Measurements from ENCODE around the gene IQSEC2. TPM values are rescaled to one million over a fixed set of nuclear protein-coding genes. Genes with fewer than 3 reads are reported as not detected.

The IQSEC2 gene
- total RNA-seq, 6 experiments from 2014 or later, result 1.9 to 2.8 (median 2.2) TPM

GRCh38 chrX:53323196-53323595 lies 41.8 kb upstream of the IQSEC2 start:
- Histone ChIP-seq H3K36me3 (no peaks in the 10 kb centered on the region), H3K27me3 (peaks cover 0 to 6% of the 10 kb centered on the region in 2 donors), H3K4me3 (no peak overlapping the region), H3K4me1 (peaks cover 0 to 4% (median 0%) of the 10 kb centered on the region in 4 donors), H3K9me3 (no peaks in the 10 kb centered on the region), H3K27ac (no peak overlapping the region)
- intact Hi-C loops (cut with DNase I), result no loop called here
- DNase-seq, result no peak
- WGBS (ENCODE audit: insufficient coverage, low coverage, low lambda C conversion rate, missing lambda C conversion rate), result 23% methylated on average over 5 of the region's 5 CpGs
- no peak for TF ChIP-seq POLR2A (IDR thresholded peaks at IDR 0.05)
- TF ChIP-seq, protein P1, sequence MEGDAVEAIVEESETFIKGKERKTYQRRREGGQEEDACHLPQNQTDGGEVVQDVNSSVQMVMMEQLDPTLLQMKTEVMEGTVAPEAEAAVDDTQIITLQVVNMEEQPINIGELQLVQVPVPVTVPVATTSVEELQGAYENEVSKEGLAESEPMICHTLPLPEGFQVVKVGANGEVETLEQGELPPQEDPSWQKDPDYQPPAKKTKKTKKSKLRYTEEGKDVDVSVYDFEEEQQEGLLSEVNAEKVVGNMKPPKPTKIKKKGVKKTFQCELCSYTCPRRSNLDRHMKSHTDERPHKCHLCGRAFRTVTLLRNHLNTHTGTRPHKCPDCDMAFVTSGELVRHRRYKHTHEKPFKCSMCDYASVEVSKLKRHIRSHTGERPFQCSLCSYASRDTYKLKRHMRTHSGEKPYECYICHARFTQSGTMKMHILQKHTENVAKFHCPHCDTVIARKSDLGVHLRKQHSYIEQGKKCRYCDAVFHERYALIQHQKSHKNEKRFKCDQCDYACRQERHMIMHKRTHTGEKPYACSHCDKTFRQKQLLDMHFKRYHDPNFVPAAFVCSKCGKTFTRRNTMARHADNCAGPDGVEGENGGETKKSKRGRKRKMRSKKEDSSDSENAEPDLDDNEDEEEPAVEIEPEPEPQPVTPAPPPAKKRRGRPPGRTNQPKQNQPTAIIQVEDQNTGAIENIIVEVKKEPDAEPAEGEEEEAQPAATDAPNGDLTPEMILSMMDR (IDR thresholded peaks at IDR 0.05), result no peak
- ATAC-seq, result no peak

DNA sequence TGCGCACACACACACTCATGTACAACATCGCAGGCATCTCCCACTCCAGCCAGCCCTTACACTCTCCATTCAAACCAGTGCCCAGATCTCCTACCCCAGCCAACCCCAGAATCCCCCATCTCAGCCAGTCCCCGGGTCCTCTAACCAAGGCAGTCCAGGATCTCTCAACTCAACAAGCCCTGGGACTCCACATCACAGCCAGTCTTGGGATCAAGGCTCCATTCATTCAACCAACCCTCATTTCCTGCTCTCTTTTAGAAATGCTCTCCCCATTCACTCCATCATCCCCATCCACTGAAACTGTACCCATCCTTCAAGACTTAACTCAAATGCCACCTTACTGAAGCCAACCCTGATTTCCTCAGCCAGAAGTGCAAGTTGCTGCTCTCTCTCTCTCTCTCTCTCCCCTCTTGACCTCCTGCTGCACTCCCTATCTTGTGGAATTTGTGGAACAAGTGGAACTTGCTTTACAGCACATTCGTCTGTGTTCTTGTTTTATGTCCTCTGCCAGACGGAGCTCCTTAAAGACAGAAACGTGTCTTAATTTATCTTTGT lies 40.6 kb upstream of the IQSEC2 start:
- peaks cover 0 to 4% (median 0%) of the 10 kb centered on the region in 4 donors for H3K4me1 ChIP-seq
- no peaks in the 10 kb centered on the region for H3K9me3 ChIP-seq
- no peak overlapping the region for H3K27ac ChIP-seq
- DNase-seq (no peak), ATAC-seq (no peak)
- 22% methylated on average over 5 of the region's 6 CpGs for WGBS (ENCODE audit: insufficient coverage, low coverage, low lambda C conversion rate, missing lambda C conversion rate)
- intact Hi-C loops (cut with DNase I), result no loop called here
- H3K4me3 ChIP-seq, result no peak overlapping the region
- TF ChIP-seq, protein P1 (IDR thresholded peaks at IDR 0.05), result no peak
- no peak for TF ChIP-seq POLR2A (IDR thresholded peaks at IDR 0.05)
- no peaks in the 10 kb centered on the region for H3K36me3 ChIP-seq
- peaks cover 0 to 6% of the 10 kb centered on the region in 2 donors for H3K27me3 ChIP-seq

- H3K36me3 ChIP-seq, result no peaks in the 10 kb centered on the region
- TF ChIP-seq POLR2A (IDR thresholded peaks at IDR 0.05), result peak; percentile 27
- TF ChIP-seq, protein P1 (IDR thresholded peaks at IDR 0.05), result no peak
- H3K4me1 ChIP-seq, result peaks cover 0 to 4% (median 0%) of the 10 kb centered on the region in 4 donors
- H3K27me3 ChIP-seq, result peaks cover 0 to 6% of the 10 kb centered on the region in 2 donors
- peak; percentile 60 to 76 (median 62) for ATAC-seq
- WGBS (ENCODE audit: insufficient coverage, low coverage, low lambda C conversion rate, missing lambda C conversion rate), result 2% methylated on average over 5 of the region's 56 CpGs
- H3K27ac ChIP-seq, result no peak overlapping the region
- intact Hi-C loops (cut with DNase I), result no loop called here
- peak overlapping the region; percentile 43 to 53 (median 47) for H3K4me3 ChIP-seq
- peak in 1 of 3 donors; percentile 39 for DNase-seq
- no peaks in the 10 kb centered on the region for H3K9me3 ChIP-seq
Observed at GRCh38 chrX:53321230-53321942, 40.0 kb upstream of the IQSEC2 start.

DNA sequence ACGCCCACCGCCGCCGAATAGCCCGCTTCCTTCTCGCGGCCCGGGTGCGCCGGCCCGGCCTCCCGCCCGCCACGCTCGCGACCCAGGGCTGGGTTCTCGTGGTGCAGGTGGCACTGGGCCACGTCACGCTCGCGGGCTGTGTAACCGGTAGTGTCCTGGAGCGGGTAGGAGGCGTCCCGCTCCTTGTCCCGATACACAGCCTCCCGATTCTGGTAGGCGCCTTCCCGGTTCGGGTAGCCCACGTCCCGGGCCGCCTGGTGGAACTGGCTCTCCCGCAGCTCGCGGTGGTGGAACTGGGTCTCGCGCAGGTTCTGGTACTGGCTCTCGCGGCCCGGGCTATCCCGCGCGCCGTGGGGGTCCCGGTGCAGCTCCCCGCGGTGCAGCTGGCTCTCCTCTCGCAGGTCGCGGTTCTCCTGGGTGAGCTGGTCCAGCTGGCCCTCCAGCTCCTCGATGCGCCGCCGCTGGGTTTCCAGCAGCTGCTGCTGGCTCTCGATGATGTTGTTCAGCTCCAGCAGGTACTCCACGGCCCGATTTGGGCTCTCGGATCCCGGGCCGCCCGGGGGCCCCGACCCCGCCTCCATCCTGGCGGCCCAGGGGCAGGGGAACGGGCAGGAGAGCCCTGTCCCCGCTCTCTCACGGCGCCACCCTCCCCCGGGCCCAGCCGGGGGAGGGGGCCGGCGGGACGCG lies 39.3 kb upstream of the IQSEC2 start:
- intact Hi-C loops (cut with DNase I), result no loop called here

More for the DNA sequence above, 39.3 kb upstream of the IQSEC2 start:
- no peaks in the 10 kb centered on the region for H3K9me3 ChIP-seq
- H3K27ac ChIP-seq, result no peak overlapping the region
- ATAC-seq (peak; percentile 10 to 52 (median 24)), DNase-seq (peak in 1 of 3 donors; percentile 30)
- 0% methylated on average over 4 of the region's 75 CpGs for WGBS (ENCODE audit: insufficient coverage, low coverage, low lambda C conversion rate, missing lambda C conversion rate)
- peaks cover 0 to 4% (median 0%) of the 10 kb centered on the region in 4 donors for H3K4me1 ChIP-seq
- peaks cover 0 to 6% of the 10 kb centered on the region in 2 donors for H3K27me3 ChIP-seq
- no peak for TF ChIP-seq POLR2A (IDR thresholded peaks at IDR 0.05)
- TF ChIP-seq, protein P1 (IDR thresholded peaks at IDR 0.05), result no peak
- H3K4me3 ChIP-seq, result peak overlapping the region; percentile 43 to 53 (median 47)
- no peaks in the 10 kb centered on the region for H3K36me3 ChIP-seq
